ENCODE results near the gene TNIK.

Gene TNIK

DNA sequence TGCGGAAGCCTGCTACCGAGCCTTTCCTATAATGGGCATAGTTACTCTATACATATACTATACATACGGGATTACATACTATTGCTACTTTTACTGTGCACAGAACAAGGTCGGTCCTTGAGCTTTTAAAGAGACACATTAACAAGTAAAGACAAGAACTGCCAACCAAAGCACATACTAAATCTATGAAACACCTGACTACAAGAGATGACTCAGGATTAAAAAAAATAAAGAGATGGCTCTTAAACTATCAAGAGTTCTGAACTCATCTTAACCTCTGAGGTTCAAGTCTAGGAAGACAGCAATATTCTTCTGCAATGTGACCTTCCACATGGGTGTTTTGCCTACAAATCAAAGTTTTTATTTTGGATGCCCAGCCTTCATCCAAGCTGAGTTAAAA, 106.8 kb downstream of the TNIK start:
- H3K4me3 ChIP-seq (ENCODE audit: low read depth, low read length), result no peak overlapping the region
- TF ChIP-seq, protein P1, sequence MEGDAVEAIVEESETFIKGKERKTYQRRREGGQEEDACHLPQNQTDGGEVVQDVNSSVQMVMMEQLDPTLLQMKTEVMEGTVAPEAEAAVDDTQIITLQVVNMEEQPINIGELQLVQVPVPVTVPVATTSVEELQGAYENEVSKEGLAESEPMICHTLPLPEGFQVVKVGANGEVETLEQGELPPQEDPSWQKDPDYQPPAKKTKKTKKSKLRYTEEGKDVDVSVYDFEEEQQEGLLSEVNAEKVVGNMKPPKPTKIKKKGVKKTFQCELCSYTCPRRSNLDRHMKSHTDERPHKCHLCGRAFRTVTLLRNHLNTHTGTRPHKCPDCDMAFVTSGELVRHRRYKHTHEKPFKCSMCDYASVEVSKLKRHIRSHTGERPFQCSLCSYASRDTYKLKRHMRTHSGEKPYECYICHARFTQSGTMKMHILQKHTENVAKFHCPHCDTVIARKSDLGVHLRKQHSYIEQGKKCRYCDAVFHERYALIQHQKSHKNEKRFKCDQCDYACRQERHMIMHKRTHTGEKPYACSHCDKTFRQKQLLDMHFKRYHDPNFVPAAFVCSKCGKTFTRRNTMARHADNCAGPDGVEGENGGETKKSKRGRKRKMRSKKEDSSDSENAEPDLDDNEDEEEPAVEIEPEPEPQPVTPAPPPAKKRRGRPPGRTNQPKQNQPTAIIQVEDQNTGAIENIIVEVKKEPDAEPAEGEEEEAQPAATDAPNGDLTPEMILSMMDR (conservative IDR thresholded peaks at IDR 0.05; ENCODE audit: low read depth, low read length), result no peak
- no peak for DNase-seq (ENCODE audit: low read depth)

GRCh38 chr3:171352387-171352935, 107.7 kb downstream of the TNIK start:
- DNase-seq (ENCODE audit: low read depth), result no peak

GRCh38 chr3:171351676-171352075, 108.5 kb downstream of the TNIK start:
- no peak overlapping the region for H3K4me3 ChIP-seq (ENCODE audit: low read depth, low read length)
- TF ChIP-seq, protein P1 (conservative IDR thresholded peaks at IDR 0.05; ENCODE audit: low read depth, low read length), result no peak

More at GRCh38 chr3:171352387-171352935, 107.7 kb downstream of the TNIK start:
- H3K4me3 ChIP-seq (ENCODE audit: low read depth, low read length), result no peak overlapping the region
- TF ChIP-seq, protein P1 (conservative IDR thresholded peaks at IDR 0.05; ENCODE audit: low read depth, low read length), result no peak

DNA sequence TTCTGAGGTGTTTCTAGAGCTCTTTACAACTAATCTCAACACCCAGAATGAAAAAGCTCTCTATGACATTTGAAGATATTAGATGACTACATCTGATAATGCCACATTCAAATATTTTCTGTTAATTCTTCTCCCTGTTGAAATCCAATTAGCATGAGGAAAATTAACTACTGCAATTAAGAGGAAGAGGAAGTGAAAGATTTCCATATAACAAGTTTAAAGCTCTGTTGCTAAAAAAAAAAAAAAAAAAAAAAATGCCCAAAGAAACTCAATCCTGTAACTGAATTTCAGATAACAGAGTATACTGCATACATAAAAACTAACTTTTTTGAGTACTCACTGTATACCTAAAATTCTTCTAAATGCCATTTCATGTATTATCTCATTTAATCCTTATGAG, 109.8 kb downstream of the TNIK start:
- DNase-seq (ENCODE audit: low read depth), result no peak
- TF ChIP-seq, protein P1 (conservative IDR thresholded peaks at IDR 0.05; ENCODE audit: low read depth, low read length), result no peak
- no peak overlapping the region for H3K4me3 ChIP-seq (ENCODE audit: low read depth, low read length)

More at GRCh38 chr3:171351676-171352075, 108.5 kb downstream of the TNIK start:
- peak; percentile 82 for DNase-seq (ENCODE audit: low read depth)

- no peak overlapping the region for H3K4me3 ChIP-seq (ENCODE audit: low read depth, low read length)
- TF ChIP-seq, protein P1 (conservative IDR thresholded peaks at IDR 0.05; ENCODE audit: low read depth, low read length), result no peak
- DNase-seq (ENCODE audit: low read depth), result no peak
Observed at GRCh38 chr3:171349392-171349791, 110.8 kb downstream of the TNIK start.

DNA sequence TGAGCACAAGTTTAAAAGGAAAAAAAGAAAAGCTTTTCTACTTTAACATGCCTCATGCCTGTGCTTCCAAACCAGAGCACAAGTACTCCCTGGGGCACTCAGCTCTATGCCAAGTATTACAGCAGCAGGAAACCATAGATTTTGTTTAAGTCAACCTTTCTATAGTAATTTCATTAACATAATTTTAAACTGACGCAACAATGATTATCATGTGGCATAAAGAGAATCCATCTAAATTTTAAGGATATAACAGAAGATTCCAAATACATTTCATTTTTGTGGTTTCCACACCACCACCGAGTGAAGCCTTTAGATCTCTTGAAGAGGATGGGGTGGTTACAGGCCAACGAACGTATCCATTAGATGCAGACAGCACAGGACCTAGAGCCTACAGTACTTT, 112.1 kb downstream of the TNIK start:
- TF ChIP-seq, protein P1 (conservative IDR thresholded peaks at IDR 0.05; ENCODE audit: low read depth, low read length), result no peak
- no peak overlapping the region for H3K4me3 ChIP-seq (ENCODE audit: low read depth, low read length)
- DNase-seq (ENCODE audit: low read depth), result peak; percentile 76

GRCh38 chr3:171347301-171348039, 112.7 kb downstream of the TNIK start:
- TF ChIP-seq, protein P1 (conservative IDR thresholded peaks at IDR 0.05; ENCODE audit: low read depth, low read length), result no peak
- DNase-seq (ENCODE audit: low read depth), result peak; percentile 19
- H3K4me3 ChIP-seq (ENCODE audit: low read depth, low read length), result no peak overlapping the region

All from choroid plexus epithelial cell (primary cell).